Measurements from ENCODE around the gene ACO2. TPM values are rescaled to one million over a fixed set of nuclear protein-coding genes. Genes with fewer than 3 reads are reported as not detected.

Gene ACO2
- total RNA-seq, 2 experiments from 2014 or later = 61.5 to 107 TPM

GRCh38 chr22:41471568-41471967 lies 2.7 kb downstream of the ACO2 start:
- no peak for TF ChIP-seq CTCF (conservative IDR thresholded peaks at IDR 0.05; ENCODE audit: low read length)
- no peak for TF ChIP-seq EZH2phosphoT487 (IDR thresholded peaks at IDR 0.05; ENCODE audit: borderline replicate concordance, low read depth, low read length)
- peaks cover 59% of the 10 kb centered on the region for H3K36me3 ChIP-seq (ENCODE audit: insufficient read depth, low read length)
- peaks cover 12% of the 10 kb centered on the region for H4K20me1 ChIP-seq (ENCODE audit: insufficient read depth, low read length)
- no peaks in the 10 kb centered on the region for H3K9me3 ChIP-seq (ENCODE audit: low read length)
- no peak overlapping the region for H3K4me3 ChIP-seq (ENCODE audit: low read depth, low read length, poor library complexity, severe bottlenecking)
- POLR2A ChIA-PET = no interaction called here
- no peak overlapping the region for H3K27ac ChIP-seq (ENCODE audit: low read depth, low read length, poor library complexity, severe bottlenecking)
- no peak for DNase-seq (ENCODE audit: low spot score)
- H3K79me2 ChIP-seq (ENCODE audit: insufficient read depth, low read depth, low read length) = peaks cover 90% of the 10 kb centered on the region
- no TSS peak for BruUV-seq (replicated peaks)
- peak overlapping the region; percentile 100; the same call in 1 of the 2 replicates for H3K4me2 ChIP-seq (ENCODE audit: low read length)
- CTCF ChIA-PET (ENCODE audit: unreplicated experiment) = no interaction called here
- intact Hi-C loops (cut with micrococcal nuclease; ENCODE audit: unreplicated experiment) = no loop called here
- H3K9me2 ChIP-seq (ENCODE audit: insufficient read depth, low read length) = no peaks in the 10 kb centered on the region
- H3K4me1 ChIP-seq (ENCODE audit: insufficient read depth, low read length, poor library complexity, severe bottlenecking) = peaks cover 34% of the 10 kb centered on the region
- H2AFZ ChIP-seq (ENCODE audit: low read length) = no peak overlapping the region

- intact Hi-C loops (cut with micrococcal nuclease; ENCODE audit: unreplicated experiment) = no loop called here
- no TSS peak for BruUV-seq (replicated peaks)
- ChIA-PET CTCF (ENCODE audit: unreplicated experiment) (no interaction called here), POLR2A (interaction anchor here (0.6 to 1.0 kb wide), 2 partner anchors 109 to 115 kb away, joined by 4 read pairs; partner anchors contain the start of gene PMM1)
- no peaks in the 10 kb centered on the region for H3K9me2 ChIP-seq (ENCODE audit: insufficient read depth, low read length)
- no peaks in the 10 kb centered on the region for H3K9me3 ChIP-seq (ENCODE audit: low read length)
- peaks cover 70% of the 10 kb centered on the region for H3K36me3 ChIP-seq (ENCODE audit: insufficient read depth, low read length)
- peaks cover 17% of the 10 kb centered on the region; the same call in 1 of the 2 replicates for H4K20me1 ChIP-seq (ENCODE audit: insufficient read depth, low read length)
- H3K27ac ChIP-seq (ENCODE audit: low read depth, low read length, poor library complexity, severe bottlenecking) = no peak overlapping the region
- TF ChIP-seq CTCF (conservative IDR thresholded peaks at IDR 0.05; ENCODE audit: low read length) (no peak), EZH2phosphoT487 (IDR thresholded peaks at IDR 0.05; ENCODE audit: borderline replicate concordance, low read depth, low read length) (no peak)
- H3K4me1 ChIP-seq (ENCODE audit: insufficient read depth, low read length, poor library complexity, severe bottlenecking) = peaks cover 41% of the 10 kb centered on the region
- no peak for DNase-seq (ENCODE audit: low spot score)
- H3K4me3 ChIP-seq (ENCODE audit: low read depth, low read length, poor library complexity, severe bottlenecking) = no peak overlapping the region
- H3K4me2 ChIP-seq (ENCODE audit: low read length) = no peak overlapping the region
- H3K79me2 ChIP-seq (ENCODE audit: insufficient read depth, low read depth, low read length) = peaks cover 96% of the 10 kb centered on the region
- no peak overlapping the region for H2AFZ ChIP-seq (ENCODE audit: low read length)
These were observed 6.0 kb downstream of the ACO2 start for GRCh38 chr22:41474872-41475451.

- intact Hi-C loops (cut with micrococcal nuclease; ENCODE audit: unreplicated experiment) = no loop called here
- no peak for DNase-seq (ENCODE audit: low spot score)
- Histone ChIP-seq H3K36me3 (ENCODE audit: insufficient read depth, low read length) (peaks cover 53% of the 10 kb centered on the region), H3K9me3 (ENCODE audit: low read length) (no peaks in the 10 kb centered on the region), H3K4me3 (ENCODE audit: low read depth, low read length, poor library complexity, severe bottlenecking) (no peak overlapping the region), H3K9me2 (ENCODE audit: insufficient read depth, low read length) (no peaks in the 10 kb centered on the region), H3K4me1 (ENCODE audit: insufficient read depth, low read length, poor library complexity, severe bottlenecking) (peaks cover 47% of the 10 kb centered on the region), H3K27ac (ENCODE audit: low read depth, low read length, poor library complexity, severe bottlenecking) (peak overlapping the region; percentile 10), H4K20me1 (ENCODE audit: insufficient read depth, low read length) (peaks cover 28% of the 10 kb centered on the region), H3K79me2 (ENCODE audit: insufficient read depth, low read depth, low read length) (peaks cover 96% of the 10 kb centered on the region), H3K4me2 (ENCODE audit: low read length) (peak overlapping the region; percentile 35), H2AFZ (ENCODE audit: low read length) (no peak overlapping the region)
- ChIA-PET POLR2A (interaction anchor here (0.6 to 2.2 kb wide), 9 partner anchors 8 to 94 kb away, joined by 3 to 10 read pairs (median 4); partner anchors contain the start of genes ACO2, PHF5A and TOB2), CTCF (ENCODE audit: unreplicated experiment) (no interaction called here)
- no TSS peak for BruUV-seq (replicated peaks)
- TF ChIP-seq CTCF (conservative IDR thresholded peaks at IDR 0.05; ENCODE audit: low read length) = no peak
- TF ChIP-seq EZH2phosphoT487 (IDR thresholded peaks at IDR 0.05; ENCODE audit: borderline replicate concordance, low read depth, low read length) = no peak
These were observed 9.6 kb downstream of the ACO2 start for GRCh38 chr22:41478473-41478872.

Measured in OCI-LY7 (cell line).